ENCODE measurements around the gene MECP2.
"Not testable (repeated sequence)": the region's sequence is repeated elsewhere in the genome, so short reads cannot be mapped to it uniquely, and the experiment has no call there.

MECP2 gene

GRCh38 chrX:154097589-154098541 lies at the start of gene MECP2:
TSS of gene MECP2 (minus strand) at chrX:154097717.
- DNase-seq (ENCODE audit: low read depth) = peak; percentile 83

- not testable (repeated sequence) for DNase-seq (ENCODE audit: low read depth)
Measured at GRCh38 chrX:154144010-154144409, 46.5 kb upstream of the MECP2 start, which contains the start of gene OPN1LW. TSS of gene OPN1LW (plus strand) at chrX:154144243. CDS start at chrX:154144284, 41 bp downstream.

GRCh38 chrX:154142950-154143745 lies 45.6 kb upstream of the MECP2 start:
- DNase-seq (ENCODE audit: low read depth) = no peak

- DNase-seq (ENCODE audit: low read depth) = no peak
Measured at GRCh38 chrX:154142386-154142785, 44.9 kb upstream of the MECP2 start.

- no peak for DNase-seq (ENCODE audit: low read depth)
Measured at GRCh38 chrX:154140742-154141141, 43.2 kb upstream of the MECP2 start.

GRCh38 chrX:154140206-154140605 lies 42.7 kb upstream of the MECP2 start:
- DNase-seq (ENCODE audit: low read depth) = no peak

GRCh38 chrX:154138857-154139256 lies 41.3 kb upstream of the MECP2 start:
- no peak for DNase-seq (ENCODE audit: low read depth)

GRCh38 chrX:154136627-154137161 lies 39.2 kb upstream of the MECP2 start:
- DNase-seq (ENCODE audit: low read depth) = peak; percentile 58

- no peak for DNase-seq (ENCODE audit: low read depth)
Measured at GRCh38 chrX:154135458-154136229, 38.1 kb upstream of the MECP2 start.

GRCh38 chrX:154132366-154132765 lies 34.8 kb upstream of the MECP2 start:
- no peak for DNase-seq (ENCODE audit: low read depth)

- no peak for DNase-seq (ENCODE audit: low read depth)
Measured at GRCh38 chrX:154131955-154132354, 34.4 kb upstream of the MECP2 start.

GRCh38 chrX:154126101-154126500 lies 28.6 kb upstream of the MECP2 start:
- DNase-seq (ENCODE audit: low read depth) = no peak

GRCh38 chrX:154125391-154126040 lies 28.0 kb upstream of the MECP2 start:
- DNase-seq (ENCODE audit: low read depth) = no peak

GRCh38 chrX:154123241-154124219 lies 26.0 kb upstream of the MECP2 start:
- DNase-seq (ENCODE audit: low read depth) = no peak

- no peak for DNase-seq (ENCODE audit: low read depth)
Measured at GRCh38 chrX:154121961-154122360, 24.4 kb upstream of the MECP2 start.

GRCh38 chrX:154121207-154121606 lies 23.7 kb upstream of the MECP2 start:
- DNase-seq (ENCODE audit: low read depth) = no peak

- DNase-seq (ENCODE audit: low read depth) = no peak
Measured at GRCh38 chrX:154120567-154120966, 23.1 kb upstream of the MECP2 start.

GRCh38 chrX:154117566-154117965 lies 20.0 kb upstream of the MECP2 start:
- DNase-seq (ENCODE audit: low read depth) = no peak

GRCh38 chrX:154116426-154117211 lies 19.1 kb upstream of the MECP2 start:
- DNase-seq (ENCODE audit: low read depth) = no peak

Data from stimulated activated CD8-positive, alpha-beta memory T cell treated with anti-CD3 and anti-CD28 coated beads, Interleukin-4, amount 100 ng/mL, for 24 hours (primary cell).